Measurements from ENCODE around the gene LMBRD2. TPM values are rescaled to one million over a fixed set of nuclear protein-coding genes. Genes with fewer than 3 reads are reported as not detected.
"Not testable (repeated sequence)": the region's sequence is repeated elsewhere in the genome, so short reads cannot be mapped to it uniquely, and the experiment has no call there.

The LMBRD2 gene
- total RNA-seq, 4 donors from 2014 or later: 9.5 to 17.1 (median 11.1) TPM

DNA sequence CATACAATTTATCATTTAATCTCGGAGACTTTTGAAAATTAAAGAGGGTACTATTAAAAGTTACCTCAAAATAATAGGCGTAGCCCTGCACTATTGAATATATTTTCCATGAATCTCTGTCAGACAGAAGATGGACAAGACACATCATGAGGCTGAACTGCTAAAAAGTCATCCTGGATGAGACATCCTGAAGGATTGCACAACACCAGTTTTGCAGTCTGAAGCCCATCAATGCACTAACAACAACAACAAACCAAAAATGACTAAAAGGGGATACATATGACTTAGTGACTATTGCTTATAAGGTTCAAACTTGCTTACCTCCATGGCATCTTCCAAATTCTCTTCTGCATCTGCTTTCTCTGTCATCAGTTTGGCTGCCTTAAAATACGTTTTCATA, 15.7 kb downstream of the LMBRD2 start:
- TF ChIP-seq EP300 (IDR thresholded peaks at IDR 0.05): no peak
- TF ChIP-seq POLR2AphosphoS5 (IDR thresholded peaks at IDR 0.05): no peak
- TF ChIP-seq, protein P1, sequence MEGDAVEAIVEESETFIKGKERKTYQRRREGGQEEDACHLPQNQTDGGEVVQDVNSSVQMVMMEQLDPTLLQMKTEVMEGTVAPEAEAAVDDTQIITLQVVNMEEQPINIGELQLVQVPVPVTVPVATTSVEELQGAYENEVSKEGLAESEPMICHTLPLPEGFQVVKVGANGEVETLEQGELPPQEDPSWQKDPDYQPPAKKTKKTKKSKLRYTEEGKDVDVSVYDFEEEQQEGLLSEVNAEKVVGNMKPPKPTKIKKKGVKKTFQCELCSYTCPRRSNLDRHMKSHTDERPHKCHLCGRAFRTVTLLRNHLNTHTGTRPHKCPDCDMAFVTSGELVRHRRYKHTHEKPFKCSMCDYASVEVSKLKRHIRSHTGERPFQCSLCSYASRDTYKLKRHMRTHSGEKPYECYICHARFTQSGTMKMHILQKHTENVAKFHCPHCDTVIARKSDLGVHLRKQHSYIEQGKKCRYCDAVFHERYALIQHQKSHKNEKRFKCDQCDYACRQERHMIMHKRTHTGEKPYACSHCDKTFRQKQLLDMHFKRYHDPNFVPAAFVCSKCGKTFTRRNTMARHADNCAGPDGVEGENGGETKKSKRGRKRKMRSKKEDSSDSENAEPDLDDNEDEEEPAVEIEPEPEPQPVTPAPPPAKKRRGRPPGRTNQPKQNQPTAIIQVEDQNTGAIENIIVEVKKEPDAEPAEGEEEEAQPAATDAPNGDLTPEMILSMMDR (IDR thresholded peaks at IDR 0.05): no peak
- no peak for TF ChIP-seq POLR2A (IDR thresholded peaks at IDR 0.05)
- Histone ChIP-seq H3K36me3 (peaks cover 27% of the 10 kb centered on the region), H3K4me3 (no peak overlapping the region), H3K9me3 (no peaks in the 10 kb centered on the region), H3K27me3 (no peaks in the 10 kb centered on the region), H3K27ac (no peak overlapping the region), H3K4me1 (no peaks in the 10 kb centered on the region)
- no peak for DNase-seq (ENCODE audit: low spot score in 2 of 2)
- WGBS: 92% methylated on average over 3 of the region's 3 CpGs

DNA sequence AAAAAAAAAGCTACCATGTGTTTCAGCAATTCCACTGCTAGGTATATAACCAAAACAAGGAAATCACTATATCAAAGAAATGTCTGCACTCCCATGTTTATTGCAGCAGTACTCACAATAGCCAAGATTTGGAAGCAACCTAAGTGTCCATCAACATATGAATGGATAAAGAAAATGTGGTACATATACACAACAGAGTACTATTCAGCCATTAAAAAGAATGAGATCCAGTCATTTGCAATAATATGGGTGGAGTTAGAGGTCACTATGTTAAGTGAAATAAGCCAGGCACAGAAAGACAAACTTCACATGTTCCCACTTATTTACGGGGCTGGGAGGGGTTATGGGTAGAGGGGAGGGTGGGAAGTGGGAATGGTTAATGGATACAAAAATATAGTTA, 18.7 kb downstream of the LMBRD2 start:
- peaks cover 12% of the 10 kb centered on the region for H3K36me3 ChIP-seq
- H3K27ac ChIP-seq; H3K27me3 ChIP-seq; H3K9me3 ChIP-seq; DNase-seq (ENCODE audit: low spot score in 2 of 2); H3K4me3 ChIP-seq; H3K4me1 ChIP-seq: not testable (repeated sequence)
- whole genome bisulfite sequencing: 88% methylated on average over 1 of the region's 1 CpG

DNA sequence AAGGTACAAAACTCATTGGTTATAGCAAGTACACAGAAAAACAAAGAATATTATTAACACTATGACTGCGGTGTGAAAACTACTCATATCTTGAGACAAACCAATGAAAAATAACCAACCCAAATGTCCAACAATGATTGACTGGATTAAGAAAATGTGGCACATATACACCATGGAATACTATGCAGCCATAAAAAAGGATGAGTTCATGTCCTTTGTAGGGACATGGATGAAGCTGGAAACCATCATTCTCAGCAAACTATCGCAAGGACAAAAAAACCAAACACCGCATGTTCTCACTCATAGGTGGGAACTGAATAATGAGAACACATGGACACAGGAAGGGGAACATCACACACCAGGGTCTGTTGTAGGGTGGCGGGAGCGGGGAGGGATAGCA, 22.0 kb downstream of the LMBRD2 start:
- H3K9me3 ChIP-seq; DNase-seq (ENCODE audit: low spot score in 2 of 2); H3K4me3 ChIP-seq; H3K4me1 ChIP-seq; H3K36me3 ChIP-seq; H3K27me3 ChIP-seq; H3K27ac ChIP-seq: not testable (repeated sequence)
- WGBS: 96% methylated on average over 5 of the region's 5 CpGs

DNA sequence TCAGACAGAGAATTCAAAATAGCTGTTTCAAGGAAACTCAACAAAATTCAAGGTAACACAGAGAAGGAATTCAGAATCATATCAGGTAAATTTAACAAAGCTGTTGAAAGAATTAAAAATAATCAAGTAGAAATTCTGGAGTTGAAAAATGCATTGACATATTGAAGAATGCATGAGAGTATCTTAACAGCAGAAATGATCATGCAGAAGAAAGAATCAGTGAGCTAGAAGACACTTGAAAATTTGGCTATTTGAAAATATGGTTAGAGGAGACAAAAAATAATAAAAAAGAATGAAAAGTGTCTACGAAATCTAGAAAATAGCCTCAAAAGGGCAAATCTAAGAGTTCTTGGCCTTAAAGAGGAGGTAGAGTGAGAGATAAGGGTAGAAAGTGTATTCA, 22.9 kb downstream of the LMBRD2 start:
- 91% methylated on average over 1 of the region's 1 CpG for WGBS
- no peak overlapping the region for H3K27ac ChIP-seq
- DNase-seq (ENCODE audit: low spot score in 2 of 2): no peak
- H3K36me3 ChIP-seq: peaks cover 4% of the 10 kb centered on the region
- H3K4me3 ChIP-seq: no peak overlapping the region
- no peaks in the 10 kb centered on the region for H3K4me1 ChIP-seq
- TF ChIP-seq POLR2AphosphoS5 (IDR thresholded peaks at IDR 0.05): no peak
- no peak for TF ChIP-seq POLR2A (IDR thresholded peaks at IDR 0.05)
- no peak for TF ChIP-seq EP300 (IDR thresholded peaks at IDR 0.05)
- TF ChIP-seq, protein P1 (IDR thresholded peaks at IDR 0.05): no peak
- no peaks in the 10 kb centered on the region for H3K27me3 ChIP-seq
- no peaks in the 10 kb centered on the region for H3K9me3 ChIP-seq

DNA sequence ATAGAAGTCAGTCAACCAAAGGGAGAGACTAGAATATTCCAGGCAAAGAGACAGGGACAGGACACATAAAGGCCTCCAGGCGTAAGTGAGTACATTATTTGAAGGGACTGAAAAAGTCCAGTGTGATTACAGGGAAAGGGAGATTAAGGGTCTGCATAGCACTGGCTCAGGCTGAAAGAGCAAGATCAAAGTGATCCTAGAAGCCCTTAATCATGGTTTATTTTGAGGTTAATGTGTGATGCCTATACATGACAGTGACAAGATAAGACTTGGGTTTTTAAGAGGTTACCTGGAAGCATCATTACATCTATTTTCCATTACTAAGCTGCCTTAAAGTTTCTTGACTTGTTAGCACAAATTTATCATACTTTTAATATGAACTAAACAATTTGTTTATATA, 25.8 kb downstream of the LMBRD2 start:
- Histone ChIP-seq H3K36me3 (peaks cover 12% of the 10 kb centered on the region), H3K27me3 (no peaks in the 10 kb centered on the region), H3K4me1 (no peaks in the 10 kb centered on the region), H3K27ac (no peak overlapping the region), H3K9me3 (no peaks in the 10 kb centered on the region), H3K4me3 (no peak overlapping the region)
- DNase-seq (ENCODE audit: low spot score in 2 of 2): no peak
- 94% methylated on average over 1 of the region's 1 CpG for WGBS
- TF ChIP-seq POLR2AphosphoS5 (IDR thresholded peaks at IDR 0.05) (no peak), EP300 (IDR thresholded peaks at IDR 0.05) (no peak), POLR2A (IDR thresholded peaks at IDR 0.05) (no peak)

DNA sequence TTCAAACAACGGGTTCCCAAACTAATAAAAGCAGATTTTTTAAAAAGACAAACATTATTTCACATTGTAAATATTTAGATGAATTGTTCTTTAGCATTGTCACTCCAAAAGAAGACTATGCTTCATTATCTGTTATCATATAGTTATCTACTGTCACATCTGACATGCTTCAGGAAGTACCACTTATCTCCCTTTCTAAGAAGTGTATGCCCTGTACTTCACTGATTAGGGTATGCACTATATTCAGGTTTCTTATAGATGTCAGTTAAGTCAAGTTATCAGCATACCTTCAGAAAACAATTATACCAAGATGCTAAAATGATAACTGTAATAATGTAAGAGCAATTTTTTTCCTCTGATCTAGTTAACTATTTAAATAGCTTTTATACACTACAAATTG, 40.4 kb downstream of the LMBRD2 start:
- Histone ChIP-seq H3K36me3 (peaks cover 37% of the 10 kb centered on the region), H3K27me3 (no peaks in the 10 kb centered on the region), H3K4me3 (no peak overlapping the region), H3K4me1 (no peaks in the 10 kb centered on the region), H3K27ac (no peak overlapping the region), H3K9me3 (no peaks in the 10 kb centered on the region)
- TF ChIP-seq POLR2A (IDR thresholded peaks at IDR 0.05) (no peak), EP300 (IDR thresholded peaks at IDR 0.05) (no peak), POLR2AphosphoS5 (IDR thresholded peaks at IDR 0.05) (no peak)
- TF ChIP-seq, protein P1 (IDR thresholded peaks at IDR 0.05): no peak
- WGBS: 96% methylated on average over 1 of the region's 1 CpG
- no peak for DNase-seq (ENCODE audit: low spot score in 2 of 2)

DNA sequence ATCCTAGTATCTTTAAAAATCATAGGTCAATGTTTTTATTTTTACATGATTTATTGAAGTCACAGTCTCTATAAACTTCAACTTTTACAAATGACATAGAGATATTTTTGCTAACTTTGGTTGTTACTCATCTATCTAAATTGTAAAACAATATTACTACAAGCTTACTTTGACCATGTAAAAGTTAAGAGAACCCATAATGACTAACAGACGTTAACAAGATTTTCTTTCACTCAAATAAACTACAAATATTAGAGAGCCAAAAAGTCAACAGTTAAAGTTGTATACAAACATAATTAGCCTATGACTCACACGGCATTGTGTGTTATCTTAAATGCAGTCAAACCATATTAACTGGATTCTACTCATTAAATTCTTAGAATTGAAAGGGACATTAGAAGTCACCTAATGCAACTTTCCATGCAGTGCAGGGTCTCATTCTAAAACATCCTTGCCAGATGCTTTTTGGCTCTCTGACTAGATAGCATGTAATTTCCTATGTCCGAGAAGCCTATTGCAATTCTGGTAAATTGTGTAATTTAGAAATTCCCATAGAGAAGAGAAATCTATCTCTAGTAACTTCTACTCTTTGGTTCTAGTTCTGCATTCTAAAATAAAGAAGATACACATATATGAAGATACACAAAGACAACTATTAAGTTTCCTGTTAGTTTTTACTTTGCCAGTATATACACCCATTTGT, 42.8 kb downstream of the LMBRD2 start:
- 71% methylated on average over 3 of the region's 3 CpGs for WGBS
- H3K9me3 ChIP-seq: no peaks in the 10 kb centered on the region
- H3K36me3 ChIP-seq: peaks cover 37% of the 10 kb centered on the region
- TF ChIP-seq POLR2AphosphoS5 (IDR thresholded peaks at IDR 0.05): no peak
- TF ChIP-seq, protein P1 (IDR thresholded peaks at IDR 0.05): no peak
- no peak for TF ChIP-seq POLR2A (IDR thresholded peaks at IDR 0.05)
- TF ChIP-seq EP300 (IDR thresholded peaks at IDR 0.05): no peak
- H3K4me1 ChIP-seq: no peaks in the 10 kb centered on the region
- H3K27me3 ChIP-seq: no peaks in the 10 kb centered on the region
- H3K27ac ChIP-seq: no peak overlapping the region
- H3K4me3 ChIP-seq: no peak overlapping the region
- DNase-seq (ENCODE audit: low spot score in 2 of 2): no peak

Data from suprapubic skin (tissue), 4 donors.